HG03095 (cell line): ENCODE measurements around the gene COX7A2.

Source experiments
- ATAC-seq: cut with Tn5 transposase; IDR thresholded peaks from one replicate; pipeline ENCODE4 v1.9.1; 2021; ENCODE audit warnings: moderate library complexity; ENCODE audit not compliant: unreplicated experiment

Gene COX7A2, protein sequence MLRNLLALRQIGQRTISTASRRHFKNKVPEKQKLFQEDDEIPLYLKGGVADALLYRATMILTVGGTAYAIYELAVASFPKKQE

DNA sequence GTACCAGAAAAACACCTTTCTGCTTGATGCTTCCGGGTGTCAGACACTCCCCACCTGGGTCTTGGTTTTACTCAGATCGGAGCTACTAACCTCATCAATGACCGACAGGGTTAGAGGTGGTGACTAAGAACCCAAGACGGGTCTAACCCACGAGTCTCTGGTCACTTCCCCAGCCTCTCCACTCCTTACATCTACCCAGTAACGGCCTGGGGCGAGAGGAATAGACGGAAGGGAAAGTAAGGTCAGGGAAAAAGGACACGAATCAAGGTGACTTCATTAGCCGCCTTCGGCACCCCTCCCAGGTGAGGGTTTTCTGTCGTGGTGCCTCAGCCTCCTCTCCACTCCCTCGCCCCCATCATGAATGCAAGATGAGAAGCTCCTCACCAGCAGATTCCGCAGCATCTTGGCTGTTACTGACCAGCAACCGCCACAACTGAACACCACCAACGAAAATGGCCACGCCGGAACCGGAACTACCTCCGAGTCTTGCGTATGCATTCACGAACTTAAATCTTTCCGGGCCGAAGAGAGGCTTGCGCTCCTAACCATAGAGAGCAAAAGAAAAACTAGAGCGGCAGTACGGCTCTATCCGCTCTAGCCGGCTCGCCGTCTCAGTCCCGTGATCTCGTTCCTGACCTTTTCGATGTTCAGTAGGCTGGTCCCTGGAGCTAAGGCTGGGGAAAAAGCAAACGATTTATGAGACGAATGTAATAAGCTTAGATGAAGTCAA is at the start of gene COX7A2:
COX7A2 (minus strand) TSS at position 469 of the 730 bp plus-strand sequence; CDS start at position 402, 67 bp downstream.
- peak; percentile 97 for ATAC-seq

DNA sequence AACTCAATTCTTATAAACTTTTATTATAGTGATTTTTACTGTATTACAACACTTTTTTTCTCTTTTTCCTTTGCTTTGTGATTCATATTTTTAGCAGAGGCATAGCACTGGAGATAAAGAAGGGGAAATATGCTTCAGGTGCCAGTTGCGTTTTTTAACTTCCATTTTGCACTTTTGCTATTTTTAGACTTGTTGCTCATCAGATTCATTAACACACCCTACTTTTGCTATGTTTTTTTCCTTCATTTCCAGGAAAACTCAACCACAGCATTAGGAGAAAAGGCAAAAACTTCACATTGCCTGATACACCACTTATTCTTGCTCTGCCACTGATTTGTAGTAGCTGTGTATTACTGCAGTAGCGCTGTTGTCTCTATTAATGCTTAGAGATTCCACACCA is 49.0 kb upstream of the COX7A2 start:
- ATAC-seq: no peak

DNA sequence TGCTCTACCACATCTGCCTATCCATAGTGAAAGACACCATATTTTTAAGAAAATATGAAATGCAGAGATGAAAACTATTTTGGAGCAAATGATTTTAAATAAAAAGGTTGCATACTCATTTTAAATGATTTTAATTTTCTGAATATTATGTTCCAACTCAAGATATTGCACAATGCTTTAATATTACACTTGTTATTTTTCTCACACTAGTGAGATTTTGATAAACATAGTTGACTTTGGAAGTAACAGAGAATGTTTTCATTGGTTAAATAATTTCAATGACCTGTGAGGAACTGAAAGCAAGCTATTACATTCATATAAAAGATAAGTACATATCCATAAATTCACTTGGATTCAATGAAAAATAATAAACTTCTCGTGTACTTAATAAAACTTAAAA is 48.1 kb upstream of the COX7A2 start:
- no peak for ATAC-seq

GRCh38 chr6:75291331-75291730 is 47.7 kb upstream of the COX7A2 start:
- no peak for ATAC-seq

GRCh38 chr6:75290136-75290945 is 46.7 kb upstream of the COX7A2 start:
- no peak for ATAC-seq

- ATAC-seq: no peak
Observed at GRCh38 chr6:75288023-75288422, 44.4 kb upstream of the COX7A2 start.

DNA sequence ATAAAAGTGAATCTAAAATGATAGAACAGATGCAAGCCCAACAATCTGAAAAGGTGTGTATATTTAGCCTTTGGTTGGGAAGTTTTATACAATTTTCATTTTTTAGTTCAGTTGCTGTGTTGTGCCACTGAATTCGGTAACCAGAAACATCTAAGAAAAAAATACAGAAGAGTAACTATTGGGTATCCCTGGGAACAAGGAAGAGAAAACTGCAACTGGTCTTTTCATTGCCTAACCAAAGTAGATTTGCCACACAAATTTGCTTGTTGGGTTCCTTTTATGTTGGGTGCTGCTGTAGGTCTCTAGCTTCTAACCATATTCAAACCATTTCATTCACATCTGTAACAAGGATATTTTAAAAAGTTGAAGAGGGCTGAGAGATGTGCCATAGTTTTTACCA is 43.8 kb upstream of the COX7A2 start:
- ATAC-seq: no peak

GRCh38 chr6:75286955-75287354 is 43.4 kb upstream of the COX7A2 start:
- ATAC-seq: no peak

GRCh38 chr6:75285283-75285639 is 41.7 kb upstream of the COX7A2 start:
- no peak for ATAC-seq

DNA sequence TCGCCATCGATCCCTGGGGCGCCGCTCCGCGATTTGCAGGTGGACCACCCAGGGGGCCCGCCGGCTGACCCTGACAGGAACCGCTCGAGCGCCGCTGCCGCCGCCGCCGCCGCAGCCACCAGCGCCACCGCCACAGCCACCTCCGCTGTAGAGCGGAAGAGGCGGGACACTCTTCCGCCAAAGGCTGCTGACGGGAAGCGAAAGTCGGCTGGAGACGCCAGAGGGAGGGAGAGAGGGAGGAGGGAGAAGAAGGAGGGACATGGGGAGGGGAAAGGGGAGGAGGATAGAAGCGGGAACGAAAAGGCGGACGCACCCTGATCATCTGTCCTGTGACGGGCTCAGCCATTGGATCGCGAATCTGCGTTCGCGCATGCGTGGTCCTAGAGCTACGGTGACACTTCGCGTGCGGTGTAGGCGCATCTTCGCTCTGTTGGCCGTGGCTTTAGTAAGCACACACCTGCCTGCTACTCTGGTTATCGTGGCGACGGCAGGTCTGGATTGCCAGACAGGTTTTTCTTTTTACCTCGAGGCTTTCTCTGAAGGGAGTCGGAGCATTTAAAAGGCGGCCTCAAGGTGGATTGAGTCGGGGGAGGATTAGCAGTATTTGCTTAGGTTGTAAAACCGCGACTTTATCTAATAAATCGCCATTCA is 41.2 kb upstream of the COX7A2 start, which contains the start of gene TMEM30A:
TMEM30A (minus strand) TSS at position 161 of the 651 bp plus-strand sequence; CDS start at position 7, 154 bp downstream.
- peak; percentile 89 for ATAC-seq

GRCh38 chr6:75283907-75284631 is 40.5 kb upstream of the COX7A2 start:
- no peak for ATAC-seq

DNA sequence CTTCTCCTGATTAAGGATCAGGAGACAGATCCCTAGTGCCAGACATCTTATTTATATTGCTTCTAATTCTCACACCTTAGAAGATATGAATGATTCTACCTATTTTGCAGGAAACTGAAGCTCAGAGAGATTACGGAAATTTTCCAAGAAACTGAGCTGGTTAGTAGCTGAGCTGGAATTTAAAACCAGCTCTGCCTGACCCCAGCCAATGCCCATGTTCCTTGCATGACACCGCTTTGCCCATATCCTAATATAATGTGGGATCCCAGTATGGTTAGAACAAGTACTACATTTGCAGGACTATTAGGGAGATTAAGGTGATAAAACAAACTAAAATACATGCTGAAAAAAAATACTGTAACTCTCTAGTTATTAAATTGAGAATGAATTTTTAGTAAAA is 39.1 kb upstream of the COX7A2 start:
- ATAC-seq: no peak

DNA sequence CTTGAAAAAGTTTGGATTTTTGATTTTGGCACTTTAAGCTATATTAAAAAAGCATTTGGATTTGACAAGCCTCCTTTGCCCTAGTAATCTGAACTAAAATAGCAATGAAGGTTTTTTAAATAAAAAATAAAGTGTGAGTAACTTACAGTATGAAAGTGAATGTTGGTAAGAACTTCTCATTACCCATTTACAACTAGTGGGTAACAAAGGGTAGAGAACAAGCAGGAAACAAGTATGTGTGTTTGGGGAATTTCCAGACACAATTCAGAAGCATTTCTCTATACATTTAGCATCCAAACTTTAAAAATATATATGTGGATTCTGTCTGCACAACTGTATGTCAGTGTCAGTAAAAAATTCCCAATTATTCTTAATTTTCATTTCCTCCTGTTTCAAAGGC is 38.1 kb upstream of the COX7A2 start:
- no peak for ATAC-seq

DNA sequence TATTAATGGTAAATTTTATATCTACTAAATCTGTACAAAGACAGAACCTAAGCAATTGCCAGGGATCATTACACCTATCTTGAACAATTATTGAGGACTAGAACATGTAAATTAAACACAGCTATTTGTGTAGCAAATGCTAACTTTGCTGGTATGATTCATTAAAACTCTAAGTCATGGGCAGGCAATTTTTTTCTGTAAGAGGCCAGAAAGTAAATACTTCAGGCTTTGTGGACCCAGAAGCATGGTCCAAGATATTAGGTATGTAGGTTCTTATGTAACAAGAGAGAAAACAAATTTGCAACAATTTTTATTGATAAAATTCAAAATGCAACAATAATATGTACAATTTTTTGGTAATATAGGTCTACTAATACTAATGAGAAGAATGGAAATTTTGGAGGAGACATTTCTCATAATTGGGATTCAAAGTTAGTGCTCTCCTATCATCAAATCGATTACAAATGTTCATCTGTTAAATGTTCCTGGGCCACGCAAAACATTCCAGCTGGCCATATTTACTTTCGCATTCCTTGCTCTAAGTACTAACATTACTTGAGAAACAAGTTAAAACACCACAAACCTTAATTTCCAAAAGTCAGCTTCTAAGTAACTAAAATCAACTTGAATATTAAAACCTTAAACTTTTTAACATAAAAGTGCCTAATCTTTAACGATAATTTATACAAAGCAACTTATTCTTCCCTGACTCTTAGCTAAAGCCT is 36.7 kb upstream of the COX7A2 start:
- ATAC-seq: no peak

GRCh38 chr6:75279418-75279817 is 35.8 kb upstream of the COX7A2 start:
- ATAC-seq: no peak

- no peak for ATAC-seq
Observed at GRCh38 chr6:75278474-75279077, 35.0 kb upstream of the COX7A2 start.

GRCh38 chr6:75275067-75275466 is 31.5 kb upstream of the COX7A2 start:
- no peak for ATAC-seq

GRCh38 chr6:75273009-75273408 is 29.4 kb upstream of the COX7A2 start:
- no peak for ATAC-seq

- ATAC-seq: no peak
Observed at GRCh38 chr6:75272145-75272840, 28.7 kb upstream of the COX7A2 start.
